ENCODE data around the gene PTCHD4.

The PTCHD4 gene

DNA sequence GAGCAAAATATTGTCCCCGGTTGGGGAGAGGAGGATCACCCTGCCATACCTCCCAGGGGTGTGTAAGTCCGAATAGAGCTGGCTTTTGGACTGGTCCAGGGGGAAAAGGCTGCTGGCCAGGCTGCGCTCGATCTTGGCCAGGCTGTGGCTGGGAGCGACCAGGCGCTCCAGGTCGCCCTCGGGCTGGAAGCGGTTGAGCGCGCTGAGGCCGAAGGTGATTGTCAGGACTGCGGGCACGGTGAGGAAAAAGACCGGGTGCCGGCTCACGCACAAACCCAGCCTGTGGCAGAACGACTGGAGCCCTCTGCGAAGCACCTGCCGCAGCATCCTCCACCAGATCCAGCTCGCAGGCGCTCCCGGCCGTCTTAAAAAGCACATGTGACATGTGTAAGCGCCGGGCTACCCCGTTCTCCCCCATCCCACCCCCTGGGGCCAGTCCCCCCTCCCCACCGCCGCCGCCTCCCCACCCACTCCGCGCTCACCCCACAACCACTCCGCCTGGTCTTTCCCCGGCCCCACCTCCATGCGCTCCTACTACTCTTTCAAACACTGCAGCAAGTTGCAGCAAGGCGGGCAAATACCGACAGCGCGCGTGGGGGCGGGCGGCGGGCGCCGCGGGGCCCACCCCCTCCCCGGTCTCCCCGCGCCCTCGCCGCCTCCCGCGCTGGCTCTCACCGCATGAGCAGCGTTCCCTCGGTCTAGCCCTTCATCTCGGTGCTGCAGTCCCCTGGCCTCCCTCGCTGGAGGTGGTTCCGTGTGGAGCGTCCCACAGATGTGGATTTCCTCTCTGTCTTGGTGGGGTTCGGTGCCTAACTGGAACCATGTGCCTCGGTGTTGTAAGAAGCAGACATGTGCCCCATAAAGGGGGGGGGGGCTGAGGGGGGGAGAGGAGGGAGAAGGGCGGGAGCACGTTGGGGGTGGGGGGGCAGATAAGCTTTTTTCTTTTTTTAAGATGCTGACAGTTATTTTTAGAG lies 42.4 kb downstream of the PTCHD4 start:
- H3K27me3 Mint-ChIP-seq (ENCODE audit: low read depth, poor library complexity), result peaks cover 52% of the 10 kb centered on the region
- H3K27ac Mint-ChIP-seq, result no peak overlapping the region
- TF ChIP-seq, protein P1, sequence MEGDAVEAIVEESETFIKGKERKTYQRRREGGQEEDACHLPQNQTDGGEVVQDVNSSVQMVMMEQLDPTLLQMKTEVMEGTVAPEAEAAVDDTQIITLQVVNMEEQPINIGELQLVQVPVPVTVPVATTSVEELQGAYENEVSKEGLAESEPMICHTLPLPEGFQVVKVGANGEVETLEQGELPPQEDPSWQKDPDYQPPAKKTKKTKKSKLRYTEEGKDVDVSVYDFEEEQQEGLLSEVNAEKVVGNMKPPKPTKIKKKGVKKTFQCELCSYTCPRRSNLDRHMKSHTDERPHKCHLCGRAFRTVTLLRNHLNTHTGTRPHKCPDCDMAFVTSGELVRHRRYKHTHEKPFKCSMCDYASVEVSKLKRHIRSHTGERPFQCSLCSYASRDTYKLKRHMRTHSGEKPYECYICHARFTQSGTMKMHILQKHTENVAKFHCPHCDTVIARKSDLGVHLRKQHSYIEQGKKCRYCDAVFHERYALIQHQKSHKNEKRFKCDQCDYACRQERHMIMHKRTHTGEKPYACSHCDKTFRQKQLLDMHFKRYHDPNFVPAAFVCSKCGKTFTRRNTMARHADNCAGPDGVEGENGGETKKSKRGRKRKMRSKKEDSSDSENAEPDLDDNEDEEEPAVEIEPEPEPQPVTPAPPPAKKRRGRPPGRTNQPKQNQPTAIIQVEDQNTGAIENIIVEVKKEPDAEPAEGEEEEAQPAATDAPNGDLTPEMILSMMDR (IDR thresholded peaks at IDR 0.05), result no peak
- H3K4me3 Mint-ChIP-seq, result peak overlapping the region; percentile 82
- H3K9me3 Mint-ChIP-seq, result no peaks in the 10 kb centered on the region
- peak; percentile 66 for DNase-seq
- no peaks in the 10 kb centered on the region for H3K36me3 Mint-ChIP-seq (ENCODE audit: low read depth)
- H3K4me1 Mint-ChIP-seq, result peaks cover 24% of the 10 kb centered on the region

DNA sequence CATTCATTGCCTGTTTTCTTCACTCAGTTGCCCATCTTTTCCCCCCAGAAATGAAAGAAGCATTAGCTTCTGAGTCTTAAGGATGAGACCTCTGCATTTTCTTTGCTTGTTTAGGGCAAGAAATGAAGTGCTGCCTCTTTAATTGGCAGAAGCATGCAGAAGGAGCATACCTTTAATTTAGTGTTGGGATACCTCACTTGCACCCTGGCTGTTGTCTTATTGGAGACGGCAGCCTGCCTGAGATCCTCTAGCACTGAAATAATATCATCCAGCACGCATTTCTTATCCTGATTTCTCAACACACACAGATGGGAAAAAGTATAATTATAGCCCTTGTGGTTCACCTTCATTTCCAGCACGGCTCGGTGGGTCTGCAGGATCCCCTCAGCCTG lies 43.1 kb downstream of the PTCHD4 start:
- Mint-ChIP-seq H3K4me3 (peak overlapping the region; percentile 82), H3K27me3 (ENCODE audit: low read depth, poor library complexity) (peaks cover 52% of the 10 kb centered on the region), H3K4me1 (peaks cover 24% of the 10 kb centered on the region), H3K36me3 (ENCODE audit: low read depth) (no peaks in the 10 kb centered on the region), H3K27ac (no peak overlapping the region), H3K9me3 (no peaks in the 10 kb centered on the region)
- TF ChIP-seq, protein P1 (IDR thresholded peaks at IDR 0.05), result no peak
- no peak for DNase-seq

DNA sequence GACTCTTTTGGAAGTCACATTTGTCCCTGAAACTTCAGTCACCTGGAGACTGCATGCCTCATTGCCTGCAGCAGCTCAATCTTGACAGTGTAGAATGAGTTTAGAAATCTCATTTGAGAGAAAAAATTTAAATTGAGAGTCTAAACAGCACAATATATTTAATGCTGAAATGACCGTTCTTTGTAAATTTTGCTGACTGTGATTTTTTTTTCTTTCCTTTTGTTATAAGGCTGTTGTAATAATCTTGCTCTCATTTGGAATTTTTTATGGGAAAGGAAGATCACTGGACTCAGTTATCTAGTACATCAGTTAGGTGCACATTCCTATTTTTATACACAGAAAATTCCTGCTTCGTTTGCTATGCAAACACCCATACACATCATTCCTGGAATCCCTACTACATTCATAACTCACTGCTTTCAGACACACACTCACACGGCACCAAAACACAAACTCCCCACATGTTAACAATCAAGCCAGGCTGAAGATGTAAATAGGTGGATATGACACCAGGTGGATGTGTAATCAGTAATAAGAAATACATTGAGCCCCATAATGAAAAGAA lies 43.8 kb downstream of the PTCHD4 start:
- no peak overlapping the region for H3K27ac Mint-ChIP-seq
- H3K36me3 Mint-ChIP-seq (ENCODE audit: low read depth), result no peaks in the 10 kb centered on the region
- peak overlapping the region; percentile 30 for H3K4me3 Mint-ChIP-seq
- DNase-seq, result no peak
- TF ChIP-seq, protein P1 (IDR thresholded peaks at IDR 0.05), result no peak
- H3K4me1 Mint-ChIP-seq, result peaks cover 24% of the 10 kb centered on the region
- no peaks in the 10 kb centered on the region for H3K9me3 Mint-ChIP-seq
- peaks cover 50% of the 10 kb centered on the region for H3K27me3 Mint-ChIP-seq (ENCODE audit: low read depth, poor library complexity)

DNA sequence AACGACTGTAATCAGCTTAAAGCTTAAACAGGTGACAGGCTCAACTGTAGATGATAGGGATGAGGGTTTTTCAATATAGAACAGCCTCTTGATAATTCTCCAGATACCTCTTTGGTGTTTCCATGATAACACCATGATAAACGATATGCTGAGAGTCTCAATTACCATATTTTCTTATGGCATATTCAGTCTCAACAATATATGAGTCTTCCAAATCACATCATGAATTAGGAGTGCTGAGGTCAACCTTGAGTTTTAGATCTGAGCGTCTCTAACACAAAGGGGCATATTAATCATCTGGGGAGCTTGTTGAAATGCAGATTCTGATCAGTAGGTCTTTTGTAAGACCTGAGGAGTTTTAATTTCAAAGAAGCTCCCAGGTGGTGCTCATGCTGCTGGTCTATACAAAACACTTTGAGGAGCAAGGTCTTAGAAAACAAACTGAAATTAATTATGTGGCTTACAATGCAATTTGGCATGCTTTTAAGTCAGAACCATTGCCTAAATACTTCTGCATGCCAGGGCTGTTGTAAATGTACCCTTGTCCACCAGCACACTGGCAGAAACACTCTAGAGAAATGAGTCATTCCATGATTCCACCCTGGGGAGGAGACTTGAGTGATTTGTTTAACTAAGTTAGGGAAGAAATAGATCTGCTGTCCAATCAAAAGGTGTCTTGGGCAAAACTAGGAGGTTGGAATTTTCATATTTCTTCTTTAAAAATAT lies 49.6 kb downstream of the PTCHD4 start:
- Mint-ChIP-seq H3K27ac (no peak overlapping the region), H3K36me3 (ENCODE audit: low read depth) (no peaks in the 10 kb centered on the region), H3K27me3 (ENCODE audit: low read depth, poor library complexity) (peaks cover 10% of the 10 kb centered on the region), H3K4me1 (no peaks in the 10 kb centered on the region), H3K4me3 (no peak overlapping the region), H3K9me3 (no peaks in the 10 kb centered on the region)
- TF ChIP-seq, protein P1 (IDR thresholded peaks at IDR 0.05), result no peak
- no peak for DNase-seq
